Astrocyte of the spinal cord (primary cell): ENCODE results near the gene RNF166.

Experiments
- DNase-seq: peaks from one replicate; pipeline ENCODE4 v3.0.0; 2011; ENCODE audit warnings: low read depth, low spot score
- H3K4me3 ChIP-seq: 2 replicates; pipeline ENCODE4 v1.5.1; 2011; ENCODE audit warnings: low read depth, mild to moderate bottlenecking, low read length, moderate library complexity
- in situ Hi-C: cut with HindIII; loops from 2 replicates; pipeline ENCODE4 v1.10.0; 2017; ENCODE audit warnings: low sequenced_read_pairs
- TF ChIP-seq, protein P1 (sequence below): IDR thresholded peaks from 2 replicates; pipeline ENCODE4 v1.5.1; 2012; ENCODE audit warnings: low read depth, mild to moderate bottlenecking, low read length, inconsistent platforms

RNF166 gene

GRCh38 chr16:88706965-88707826, 988 bp upstream of the RNF166 start:
- TF ChIP-seq, protein P1, sequence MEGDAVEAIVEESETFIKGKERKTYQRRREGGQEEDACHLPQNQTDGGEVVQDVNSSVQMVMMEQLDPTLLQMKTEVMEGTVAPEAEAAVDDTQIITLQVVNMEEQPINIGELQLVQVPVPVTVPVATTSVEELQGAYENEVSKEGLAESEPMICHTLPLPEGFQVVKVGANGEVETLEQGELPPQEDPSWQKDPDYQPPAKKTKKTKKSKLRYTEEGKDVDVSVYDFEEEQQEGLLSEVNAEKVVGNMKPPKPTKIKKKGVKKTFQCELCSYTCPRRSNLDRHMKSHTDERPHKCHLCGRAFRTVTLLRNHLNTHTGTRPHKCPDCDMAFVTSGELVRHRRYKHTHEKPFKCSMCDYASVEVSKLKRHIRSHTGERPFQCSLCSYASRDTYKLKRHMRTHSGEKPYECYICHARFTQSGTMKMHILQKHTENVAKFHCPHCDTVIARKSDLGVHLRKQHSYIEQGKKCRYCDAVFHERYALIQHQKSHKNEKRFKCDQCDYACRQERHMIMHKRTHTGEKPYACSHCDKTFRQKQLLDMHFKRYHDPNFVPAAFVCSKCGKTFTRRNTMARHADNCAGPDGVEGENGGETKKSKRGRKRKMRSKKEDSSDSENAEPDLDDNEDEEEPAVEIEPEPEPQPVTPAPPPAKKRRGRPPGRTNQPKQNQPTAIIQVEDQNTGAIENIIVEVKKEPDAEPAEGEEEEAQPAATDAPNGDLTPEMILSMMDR, result no peak
- H3K4me3 ChIP-seq, result peak overlapping the region; percentile 96
- in situ Hi-C loops, result no loop called here
- no peak for DNase-seq

GRCh38 chr16:88705801-88706228, 393 bp downstream of the RNF166 start:
- DNase-seq, result no peak
- in situ Hi-C loops, result no loop called here
- TF ChIP-seq, protein P1, result no peak
- peak overlapping the region; percentile 56 for H3K4me3 ChIP-seq

DNA sequence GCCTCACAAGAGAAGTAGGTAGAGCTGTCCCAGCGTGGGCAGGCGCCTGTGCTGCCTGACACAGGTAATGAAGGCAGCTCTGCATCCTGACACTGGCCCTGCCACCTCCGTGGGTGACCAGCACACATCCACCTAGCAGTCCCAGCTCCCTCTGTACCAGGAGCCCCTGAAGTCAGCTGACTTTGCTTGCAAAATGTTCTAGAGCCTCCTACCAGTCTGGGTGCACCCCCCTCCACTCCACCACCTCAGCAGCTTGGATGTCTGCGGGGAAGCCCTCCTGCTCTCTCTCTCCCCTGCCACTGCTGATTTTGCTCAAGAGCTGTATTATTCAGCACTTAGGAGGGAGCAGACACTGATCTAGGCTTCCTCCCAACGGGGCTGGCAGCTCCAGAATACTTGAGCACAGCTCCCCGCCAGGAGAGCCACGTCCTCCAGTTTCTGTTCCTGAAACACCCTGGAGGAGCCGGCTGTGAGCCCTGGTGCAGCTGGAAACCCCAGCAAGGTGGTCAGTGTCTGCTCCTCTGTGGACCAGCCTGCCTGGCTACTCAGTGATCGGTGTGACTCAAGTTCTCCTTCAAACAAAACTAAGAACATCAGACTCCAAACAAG, 1.0 kb downstream of the RNF166 start:
- in situ Hi-C loops, result no loop called here

DNA sequence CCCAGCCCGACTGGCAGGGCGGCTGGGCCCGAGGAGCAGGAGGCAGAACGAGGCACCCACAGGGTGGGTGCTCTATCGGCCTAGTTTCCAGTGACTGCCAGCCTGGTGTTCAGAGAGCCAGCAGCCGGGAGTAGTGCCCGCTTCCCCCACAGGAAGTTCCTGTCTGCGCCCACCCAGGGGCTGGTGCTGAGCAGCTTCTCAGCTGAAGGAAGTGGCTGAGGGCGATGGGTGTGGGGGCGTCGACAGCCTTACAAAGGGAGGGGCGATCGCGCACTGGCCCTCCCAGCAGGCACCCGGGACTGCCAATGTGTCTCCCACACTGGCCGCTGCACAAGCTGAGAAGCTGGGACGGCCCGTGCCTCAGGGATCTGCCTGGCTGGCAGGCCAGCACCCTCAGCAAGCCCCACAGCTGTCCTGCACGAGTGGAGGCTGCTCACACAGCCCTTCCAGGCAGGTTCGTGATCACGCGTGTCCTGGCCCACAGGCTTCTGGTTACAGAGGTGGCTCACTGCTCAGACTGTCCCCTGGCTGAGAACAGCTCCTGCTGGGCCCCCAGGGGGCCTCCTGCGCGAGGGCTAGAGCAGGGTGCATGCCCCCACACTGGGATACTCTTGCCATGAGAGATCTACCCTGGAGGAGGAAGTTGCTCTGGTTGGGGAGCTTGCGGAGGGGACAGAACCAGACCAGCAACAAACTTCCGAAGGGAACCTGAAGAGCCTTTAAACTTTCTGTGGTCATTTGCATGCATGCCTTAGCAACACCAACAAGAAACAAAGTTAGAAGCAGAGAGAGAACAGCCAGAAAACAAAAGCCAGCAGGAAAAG, 2.5 kb downstream of the RNF166 start:
- no peak for DNase-seq
- TF ChIP-seq, protein P1, result no peak
- H3K4me3 ChIP-seq, result no peak overlapping the region
- in situ Hi-C loops, result no loop called here

More for the DNA sequence above, 1.0 kb downstream of the RNF166 start:
- no peak for DNase-seq
- TF ChIP-seq, protein P1, result no peak
- peak overlapping the region; percentile 56 for H3K4me3 ChIP-seq

GRCh38 chr16:88702371-88703210, 3.6 kb downstream of the RNF166 start:
- in situ Hi-C loops, result no loop called here
- DNase-seq, result no peak
- TF ChIP-seq, protein P1, result no peak
- no peak overlapping the region for H3K4me3 ChIP-seq
